NCI-H2029 treated with DMSO at 0.1 percent for 48 hours (cell line): Measurements from ENCODE around the gene DNA2.
"Not testable (repeated sequence)": the region's sequence is repeated elsewhere in the genome, so short reads cannot be mapped to it uniquely, and the experiment has no call there.

ENCODE experiments used
- DNase-seq: peaks from one replicate; lab custom pipeline; 2025; lab: John Stamatoyannopoulos, UW

DNA2 gene, protein sequence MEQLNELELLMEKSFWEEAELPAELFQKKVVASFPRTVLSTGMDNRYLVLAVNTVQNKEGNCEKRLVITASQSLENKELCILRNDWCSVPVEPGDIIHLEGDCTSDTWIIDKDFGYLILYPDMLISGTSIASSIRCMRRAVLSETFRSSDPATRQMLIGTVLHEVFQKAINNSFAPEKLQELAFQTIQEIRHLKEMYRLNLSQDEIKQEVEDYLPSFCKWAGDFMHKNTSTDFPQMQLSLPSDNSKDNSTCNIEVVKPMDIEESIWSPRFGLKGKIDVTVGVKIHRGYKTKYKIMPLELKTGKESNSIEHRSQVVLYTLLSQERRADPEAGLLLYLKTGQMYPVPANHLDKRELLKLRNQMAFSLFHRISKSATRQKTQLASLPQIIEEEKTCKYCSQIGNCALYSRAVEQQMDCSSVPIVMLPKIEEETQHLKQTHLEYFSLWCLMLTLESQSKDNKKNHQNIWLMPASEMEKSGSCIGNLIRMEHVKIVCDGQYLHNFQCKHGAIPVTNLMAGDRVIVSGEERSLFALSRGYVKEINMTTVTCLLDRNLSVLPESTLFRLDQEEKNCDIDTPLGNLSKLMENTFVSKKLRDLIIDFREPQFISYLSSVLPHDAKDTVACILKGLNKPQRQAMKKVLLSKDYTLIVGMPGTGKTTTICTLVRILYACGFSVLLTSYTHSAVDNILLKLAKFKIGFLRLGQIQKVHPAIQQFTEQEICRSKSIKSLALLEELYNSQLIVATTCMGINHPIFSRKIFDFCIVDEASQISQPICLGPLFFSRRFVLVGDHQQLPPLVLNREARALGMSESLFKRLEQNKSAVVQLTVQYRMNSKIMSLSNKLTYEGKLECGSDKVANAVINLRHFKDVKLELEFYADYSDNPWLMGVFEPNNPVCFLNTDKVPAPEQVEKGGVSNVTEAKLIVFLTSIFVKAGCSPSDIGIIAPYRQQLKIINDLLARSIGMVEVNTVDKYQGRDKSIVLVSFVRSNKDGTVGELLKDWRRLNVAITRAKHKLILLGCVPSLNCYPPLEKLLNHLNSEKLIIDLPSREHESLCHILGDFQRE

DNA sequence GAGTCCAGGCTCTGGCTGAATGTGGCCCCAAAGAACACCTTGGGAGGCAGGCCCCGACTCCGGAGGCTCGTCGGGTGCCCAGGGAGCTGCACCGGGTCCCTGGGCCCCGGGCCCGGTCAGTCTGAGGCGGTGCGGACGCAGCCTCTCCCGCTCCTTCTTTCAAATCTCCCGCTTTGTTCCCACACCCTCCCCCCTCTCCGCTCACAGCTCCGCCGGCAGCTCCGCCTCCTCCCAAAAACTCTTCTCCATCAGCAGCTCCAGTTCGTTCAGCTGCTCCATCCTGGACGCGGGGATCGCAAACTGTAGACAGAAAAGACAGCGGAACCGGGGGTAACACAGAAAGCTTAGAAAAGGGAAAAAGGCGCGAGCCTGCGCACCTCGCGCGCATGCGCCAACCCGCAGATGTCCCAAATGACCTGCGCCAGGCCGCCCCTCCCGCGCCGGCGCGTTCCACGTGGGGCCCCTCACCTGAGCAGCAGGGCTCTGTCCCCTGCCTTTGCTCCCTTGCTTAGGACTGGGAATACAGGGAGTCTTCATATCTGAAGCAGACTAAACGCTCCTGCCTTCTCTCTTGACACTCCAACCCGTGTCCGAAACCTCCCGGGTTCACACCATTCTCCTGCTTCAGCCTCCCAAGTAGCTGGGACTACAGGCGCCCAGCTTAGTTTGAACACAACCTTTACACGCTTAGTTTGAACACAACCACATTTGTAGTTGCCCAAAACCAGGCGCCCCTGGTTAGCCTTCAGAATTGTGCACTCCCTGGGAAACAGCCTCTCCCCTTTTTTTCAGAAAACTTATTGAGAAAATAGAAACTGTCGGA is at the start of gene DNA2:
DNA2 (minus strand) TSS at position 388 of the 823 bp plus-strand sequence; CDS start at position 279, 109 bp downstream.
- peak; percentile 20 for DNase-seq

DNA sequence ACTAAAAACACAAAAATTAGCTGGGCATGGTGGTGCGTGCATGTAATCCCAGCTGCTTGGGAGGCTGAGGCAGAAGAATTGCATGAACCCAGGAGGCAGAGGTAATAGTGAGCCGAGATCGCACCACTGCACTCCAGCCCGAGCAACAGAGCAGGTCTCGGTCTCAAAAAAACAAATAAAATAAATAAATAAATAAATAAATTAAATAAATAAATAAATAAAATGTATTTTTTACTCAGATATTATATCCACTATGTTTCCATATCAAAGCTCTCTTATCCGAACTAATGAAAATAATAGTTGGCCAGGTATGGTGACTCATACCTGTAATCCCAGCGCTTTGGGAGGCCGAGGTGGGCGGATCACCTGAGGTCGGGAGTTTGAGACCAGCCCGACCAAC is 46.8 kb upstream of the DNA2 start:
- not testable (repeated sequence) for DNase-seq

DNA sequence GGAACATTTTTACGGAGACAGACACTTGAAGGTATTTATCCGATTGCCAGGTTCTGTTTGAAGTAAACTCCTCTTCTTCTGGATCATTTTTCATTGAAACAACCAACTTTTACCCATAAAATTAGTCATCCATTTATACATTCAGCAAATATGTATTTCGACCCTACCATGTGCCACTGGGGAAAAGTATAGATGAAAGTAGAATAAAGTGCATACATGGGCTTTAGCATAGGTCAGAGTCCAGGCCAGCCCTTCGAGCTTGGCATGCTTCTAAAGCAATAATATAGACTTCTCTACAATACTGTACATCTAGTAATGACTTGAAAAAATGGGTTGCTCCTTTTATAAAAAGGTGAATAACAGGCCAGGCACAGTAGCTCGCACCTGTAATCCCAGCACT is 45.4 kb upstream of the DNA2 start:
- no peak for DNase-seq

DNA sequence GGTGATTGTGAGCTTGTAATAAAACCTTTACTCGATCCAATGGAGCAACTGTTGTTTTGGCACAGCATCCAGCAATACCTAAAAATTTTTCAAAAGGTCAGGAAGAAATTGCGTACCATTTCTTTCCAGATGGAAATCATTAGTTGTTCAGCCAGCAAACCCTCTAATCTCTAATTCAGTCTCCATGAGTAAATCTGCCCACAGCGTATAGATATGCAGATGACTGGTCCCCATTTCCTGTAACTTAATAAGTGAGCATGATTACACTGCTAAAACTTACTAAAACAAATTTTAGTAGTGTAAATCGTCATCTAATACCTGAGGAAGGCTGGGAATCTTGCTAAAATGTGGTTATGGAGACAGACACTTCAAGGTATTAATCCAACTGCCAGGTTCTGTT is 45.0 kb upstream of the DNA2 start:
- no peak for DNase-seq

DNA sequence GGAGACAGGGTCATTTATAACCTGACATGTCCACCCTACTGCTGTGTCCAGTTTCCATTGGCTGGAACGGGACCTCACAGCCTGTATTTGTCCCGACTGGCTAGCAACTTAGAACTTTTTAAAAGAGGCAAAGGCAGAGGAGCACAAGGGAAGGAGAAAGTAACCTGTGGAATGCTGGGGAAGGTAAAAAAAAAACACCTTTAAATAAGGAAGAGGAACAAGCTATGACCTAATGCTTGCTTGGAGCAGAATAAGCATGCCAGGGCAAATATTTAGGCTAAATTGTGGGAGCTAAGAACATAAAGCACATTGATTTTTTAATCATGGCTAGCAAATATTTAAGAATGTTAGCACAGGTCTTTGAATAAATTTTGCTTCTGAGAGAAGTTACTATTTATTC is 44.4 kb upstream of the DNA2 start:
- not testable (repeated sequence) for DNase-seq

DNA sequence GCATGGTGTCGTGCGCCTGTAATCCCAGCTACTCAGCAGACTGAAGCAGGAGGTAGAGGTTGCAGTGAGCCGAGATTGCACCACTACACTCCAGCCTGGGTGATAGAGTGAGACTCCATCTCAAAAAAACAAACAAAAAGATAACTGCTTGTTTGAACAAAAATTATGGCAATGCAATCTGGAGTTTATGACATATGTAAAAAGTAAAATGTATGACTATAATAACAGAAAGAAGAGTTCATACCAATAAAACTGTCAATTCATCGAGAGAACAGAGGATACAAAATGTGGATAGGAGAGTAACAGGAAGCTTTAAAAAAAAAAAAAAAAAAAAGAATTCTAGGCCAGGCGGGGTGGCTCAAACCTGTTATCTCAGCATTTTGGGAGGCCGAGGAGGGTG is 36.3 kb upstream of the DNA2 start:
- no peak for DNase-seq

DNA sequence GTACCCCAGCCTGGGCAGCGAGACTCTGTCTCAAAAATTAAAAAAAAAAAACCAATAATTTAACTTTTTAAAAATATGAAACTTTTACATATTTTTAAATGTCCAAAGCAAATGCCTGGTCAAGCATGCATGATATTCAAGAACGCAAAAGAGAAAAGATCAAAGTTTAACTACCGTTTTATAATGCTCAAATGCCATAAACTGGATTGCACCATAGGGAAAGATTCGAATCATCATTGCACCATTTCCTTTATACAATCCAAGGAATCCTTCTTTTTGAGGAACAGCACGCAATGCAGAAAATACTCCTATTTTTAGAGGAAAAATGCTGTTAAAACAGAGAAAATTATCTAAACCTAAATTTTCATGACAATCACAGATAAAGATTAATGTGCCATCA is 34.6 kb upstream of the DNA2 start:
- no peak for DNase-seq

DNA sequence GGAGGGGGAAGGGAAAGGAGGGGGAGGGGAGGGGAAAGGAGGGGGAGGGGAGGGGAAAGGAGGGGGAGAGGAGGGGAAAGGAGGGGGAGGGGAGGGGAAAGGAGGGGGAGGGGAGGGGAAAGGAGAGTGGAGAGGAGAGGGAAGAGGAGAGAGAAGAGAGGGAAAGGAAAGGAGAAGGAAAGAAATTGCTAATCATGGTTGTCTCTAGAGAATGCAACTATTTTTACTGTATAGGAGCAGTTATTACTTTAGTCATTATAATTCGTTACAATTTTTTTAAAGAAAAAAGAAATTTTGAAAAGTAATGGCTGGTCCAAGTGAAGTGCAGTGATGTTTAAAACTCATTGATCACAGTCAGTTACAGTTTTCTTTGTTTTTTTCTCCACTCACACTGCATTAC is 31.1 kb upstream of the DNA2 start:
- DNase-seq, result no peak

DNA sequence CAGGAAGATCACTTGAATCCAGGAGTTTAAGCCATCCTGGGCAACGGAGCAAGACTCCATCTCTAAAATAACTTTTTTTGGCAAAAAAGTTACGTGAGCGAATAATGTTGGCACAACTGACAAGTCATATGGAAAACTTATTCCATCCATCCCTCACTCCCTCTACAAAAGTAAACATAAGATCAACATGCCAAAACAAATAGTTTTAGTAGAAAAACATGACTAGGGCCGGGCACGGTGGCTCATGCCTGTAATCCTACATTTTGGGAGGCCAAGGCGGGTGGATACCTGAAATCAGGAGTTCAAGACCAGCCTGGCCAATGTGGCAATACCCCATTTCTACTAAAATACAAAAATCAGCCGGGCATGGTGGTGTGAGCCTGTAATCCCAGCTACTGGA is 29.9 kb upstream of the DNA2 start:
- no peak for DNase-seq

DNA sequence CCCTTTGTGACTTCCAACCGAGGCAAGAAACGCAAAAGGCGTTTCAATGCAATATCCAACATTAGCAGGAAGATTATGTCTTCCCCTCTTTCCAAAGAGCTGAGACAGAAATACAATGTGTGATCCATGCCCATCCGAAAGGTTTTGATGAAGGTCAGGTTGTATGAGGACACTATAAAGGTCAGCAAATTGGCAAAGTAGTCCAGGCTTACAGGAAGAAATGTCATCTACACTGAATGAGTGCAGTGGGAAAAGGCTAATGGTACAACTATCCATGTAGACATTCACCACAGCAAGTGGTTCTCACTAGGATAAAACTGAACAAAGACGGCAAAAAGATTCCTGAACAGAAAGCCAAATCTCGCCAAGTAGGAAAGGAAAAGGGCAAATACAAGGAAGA is 27.8 kb upstream of the DNA2 start:
- no peak for DNase-seq

DNA sequence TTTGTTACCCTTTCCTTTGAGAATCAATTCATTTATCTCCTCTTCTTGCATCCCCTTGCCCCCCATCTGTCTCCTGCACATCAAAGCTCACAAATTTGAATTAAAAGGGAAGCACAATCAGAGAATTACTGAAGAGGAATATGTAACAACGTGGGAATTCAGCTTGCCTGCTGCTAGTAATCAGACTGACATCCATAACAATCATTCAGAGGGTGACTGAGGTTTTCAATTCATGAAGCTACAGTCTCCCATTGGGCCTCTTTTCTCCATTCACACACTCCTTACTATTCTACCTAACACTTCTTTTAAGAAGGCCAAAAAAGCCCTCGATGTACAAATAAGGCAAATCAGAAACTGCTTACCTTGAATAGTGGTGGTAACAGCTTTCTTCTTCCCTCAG is 24.3 kb upstream of the DNA2 start:
- no peak for DNase-seq

DNA sequence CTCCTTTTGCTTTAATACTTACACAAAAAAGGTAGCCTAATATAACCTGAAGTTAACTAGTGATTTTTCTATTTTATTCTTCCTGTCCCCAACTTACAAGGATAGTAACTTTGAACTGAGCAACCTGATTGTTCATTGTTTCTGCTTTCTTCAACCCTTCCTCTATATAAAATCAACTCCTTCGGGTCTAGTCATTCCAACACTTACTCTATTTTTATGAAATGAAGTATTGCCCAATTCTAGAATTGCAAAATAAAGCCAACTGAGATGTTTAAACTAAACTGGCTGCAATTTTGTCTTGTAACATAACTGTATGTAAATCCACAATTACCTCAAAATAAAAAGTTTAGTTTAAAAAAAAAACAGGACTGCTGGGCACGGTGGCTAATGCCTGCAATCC is 20.3 kb upstream of the DNA2 start:
- no peak for DNase-seq

DNA sequence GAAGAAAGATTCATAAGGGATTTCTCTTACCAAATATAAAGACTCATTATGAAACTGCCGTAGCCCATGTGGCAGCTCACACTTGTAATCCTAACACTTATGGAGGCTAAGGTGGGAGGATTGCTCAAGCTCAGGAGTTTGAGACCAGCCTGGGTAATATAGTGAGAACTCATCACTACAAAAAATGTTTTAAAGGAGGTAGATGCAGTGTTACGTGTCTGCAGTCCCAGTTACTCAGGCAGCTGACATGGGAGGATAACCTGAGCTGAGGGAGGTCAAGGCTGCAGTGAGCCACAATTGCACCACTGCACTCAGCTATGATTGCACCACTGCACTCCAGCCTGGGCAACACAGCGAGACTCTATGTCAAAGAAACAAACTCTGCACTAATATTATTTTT is 18.1 kb upstream of the DNA2 start:
- DNase-seq, result no peak

DNA sequence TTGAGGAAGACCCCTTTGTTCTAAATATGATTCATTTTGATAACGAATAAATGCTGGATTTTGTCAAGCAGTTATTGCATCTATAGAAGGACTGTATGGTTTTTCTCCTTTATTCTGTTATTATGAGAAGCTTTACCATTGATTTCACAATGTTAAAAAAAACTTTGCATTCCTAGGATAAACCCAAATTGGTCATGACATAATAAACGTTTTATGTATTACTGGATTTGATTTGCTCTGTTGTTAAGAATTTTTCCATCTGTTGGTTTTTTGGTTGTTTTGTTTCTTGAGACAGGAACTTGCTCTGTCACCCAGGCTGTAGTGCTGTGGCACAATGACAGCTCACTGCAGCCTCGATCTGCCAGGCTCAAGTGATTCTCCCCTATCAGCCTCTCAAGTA is 2.2 kb upstream of the DNA2 start:
- DNase-seq, result no peak

DNA sequence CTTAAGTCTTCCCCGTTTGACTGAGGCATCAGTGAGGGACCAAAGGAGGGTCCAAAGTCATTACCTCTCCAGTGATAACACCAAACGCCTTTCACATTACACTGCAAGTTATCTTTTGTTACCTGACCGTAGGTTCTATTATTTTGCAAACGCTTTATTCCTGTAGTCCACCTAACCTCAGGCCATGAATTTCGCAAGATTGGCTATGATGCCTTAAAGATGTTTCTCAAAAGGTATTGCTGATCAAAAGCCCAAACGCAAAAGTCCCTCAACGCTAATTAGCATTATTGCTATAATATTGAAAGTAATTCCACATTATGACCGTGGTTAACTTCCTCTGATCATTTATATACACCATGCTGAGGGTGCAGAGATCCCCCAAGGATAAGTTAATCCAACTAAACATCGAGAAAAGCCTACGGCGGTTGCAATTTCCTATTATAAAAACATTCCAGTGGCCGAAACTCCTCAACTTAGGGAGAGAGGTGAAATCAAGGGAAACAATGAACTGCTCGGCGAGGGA is 649 bp downstream of the DNA2 start:
- no peak for DNase-seq

DNA sequence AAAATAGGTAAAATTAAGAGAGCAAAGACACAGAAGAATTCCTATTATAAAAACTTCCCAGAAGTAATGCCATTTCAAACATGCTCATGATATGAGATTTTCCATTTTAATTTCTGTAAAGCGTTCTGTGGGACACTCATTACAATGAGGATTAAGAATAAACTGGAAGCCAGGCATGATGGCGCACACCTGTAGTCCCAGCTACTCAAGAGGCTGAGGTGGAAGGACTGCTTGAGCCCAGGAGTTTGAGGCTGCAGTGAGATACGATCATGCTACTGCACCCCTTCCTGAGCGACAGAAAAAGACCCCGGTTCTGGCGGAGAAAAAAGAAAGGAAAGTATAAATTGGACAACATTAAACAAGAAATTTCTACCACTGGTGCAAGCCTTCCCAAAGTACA is 1.5 kb downstream of the DNA2 start:
- no peak for DNase-seq

DNA sequence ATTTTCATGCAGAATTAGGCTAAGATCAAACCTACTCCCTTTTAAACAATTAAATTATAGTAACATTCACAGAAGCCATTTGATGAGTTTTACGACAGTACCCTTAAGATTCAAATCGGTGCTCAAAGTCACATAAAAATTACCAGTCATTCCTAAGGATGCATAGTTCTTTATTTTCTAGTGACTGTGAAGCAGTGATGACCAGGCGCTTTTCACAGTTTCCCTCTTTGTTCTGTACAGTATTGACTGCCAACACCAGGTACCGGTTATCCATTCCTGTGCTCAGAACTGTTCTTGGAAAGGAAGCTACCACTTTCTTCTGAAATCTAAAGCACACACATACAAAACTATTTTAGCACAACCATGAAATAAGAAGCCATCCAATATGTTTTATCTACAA is 1.9 kb downstream of the DNA2 start:
- no peak for DNase-seq

DNA sequence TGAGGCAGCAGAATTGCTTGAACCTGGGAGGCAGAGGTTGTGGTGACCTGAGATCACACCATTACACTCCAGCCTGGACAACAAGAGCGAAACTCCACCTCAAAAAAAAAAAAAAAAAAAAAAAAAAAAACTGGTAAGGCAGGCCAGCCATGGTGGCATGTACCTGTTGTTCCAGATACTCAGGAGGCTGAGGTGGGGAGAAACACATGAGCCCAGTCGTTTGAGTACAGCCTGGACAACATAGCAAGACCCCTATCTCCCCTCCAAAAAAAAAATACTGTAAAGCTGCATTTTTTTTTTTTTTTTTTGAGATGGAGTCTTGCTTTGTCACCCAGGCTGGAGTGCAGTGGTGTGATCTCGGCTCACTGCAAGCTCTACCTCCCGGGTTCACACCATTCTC is 7.0 kb downstream of the DNA2 start:
- not testable (repeated sequence) for DNase-seq

DNA sequence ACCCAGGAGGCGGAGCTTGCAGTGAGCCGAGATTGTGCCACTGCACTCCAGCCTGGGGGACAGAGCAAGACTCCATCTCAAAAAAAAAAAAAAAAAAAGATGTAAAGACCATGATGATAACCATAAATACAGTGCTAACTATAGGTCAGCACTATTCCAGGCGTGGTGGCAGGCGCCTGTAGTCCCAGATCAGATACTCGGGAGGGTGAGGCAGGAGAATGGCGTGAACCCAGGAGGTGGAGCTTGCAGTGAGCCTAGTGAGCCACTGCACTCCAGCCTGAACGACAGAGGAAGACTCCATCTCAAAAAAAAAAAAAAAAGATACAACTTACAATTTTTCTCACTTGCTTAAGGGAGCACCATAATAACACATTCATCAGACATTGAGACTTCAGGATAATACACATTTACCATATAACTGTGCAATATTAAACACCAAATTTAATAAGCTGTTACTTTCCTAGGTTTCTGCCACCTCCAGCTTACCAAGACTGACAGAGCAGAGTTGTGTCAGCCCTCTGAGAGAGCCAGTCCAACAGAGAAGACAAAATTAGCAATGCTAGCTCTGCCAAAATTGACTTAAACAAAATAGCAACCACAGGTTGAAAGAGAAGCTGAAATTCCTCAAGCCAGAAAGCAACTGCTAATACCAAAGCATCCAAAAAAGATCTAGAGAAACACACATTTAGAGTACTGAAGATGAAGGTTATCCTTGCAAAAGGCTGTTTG is 8.2 kb downstream of the DNA2 start:
- DNase-seq, result no peak

DNA sequence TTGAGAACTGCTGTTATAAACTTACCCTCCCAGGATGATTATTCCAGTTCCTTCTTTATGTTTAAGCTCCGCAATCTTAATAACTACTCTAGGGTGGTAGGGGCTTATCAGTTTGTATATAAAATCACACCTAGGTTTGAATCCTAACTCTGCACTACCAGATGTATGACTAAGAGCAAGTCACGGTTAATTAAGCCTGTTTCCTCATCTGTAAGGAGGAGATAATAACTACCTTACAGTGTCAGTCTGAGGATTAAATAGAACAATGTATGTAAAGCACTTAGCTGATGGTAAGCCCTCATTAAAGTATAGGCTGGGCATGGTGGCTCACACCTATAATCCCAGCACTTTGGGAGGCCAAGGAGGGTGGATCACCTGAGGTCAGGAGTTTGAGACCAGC is 9.2 kb downstream of the DNA2 start:
- no peak for DNase-seq

DNA sequence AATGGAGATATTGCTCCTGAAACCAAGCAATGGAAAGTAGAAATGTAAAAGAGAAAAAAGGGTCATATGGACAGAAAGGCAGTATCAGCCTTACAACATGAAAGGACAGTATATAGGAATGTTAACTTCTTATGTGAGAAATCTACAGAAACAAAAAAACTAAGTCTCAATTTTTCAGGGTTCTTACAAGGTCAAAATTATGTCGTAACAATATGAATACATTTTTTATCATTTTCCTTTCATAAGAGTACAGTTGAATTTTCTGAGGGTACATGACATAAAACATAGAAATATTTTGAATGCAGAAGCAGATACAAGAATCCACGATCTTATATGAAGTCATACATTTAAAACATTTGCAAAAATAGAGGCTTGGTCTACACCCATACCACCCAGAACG is 10.7 kb downstream of the DNA2 start:
- DNase-seq, result no peak
